GM13976 (cell line): Measurements from ENCODE around the gene PRM3.

Source experiments
- DNase-seq: peaks from one replicate; pipeline ENCODE4 v3.0.0; 2012; ENCODE audit warnings: low spot score
- in situ Hi-C: fragments of 300-500 bp; cut with MboI; formaldehyde crosslinking; loops from one replicate; pipeline ENCODE4 v1.12.0; 2022; ENCODE audit warnings: low sequenced_read_pairs, mixed read lengths, inconsistent platforms; ENCODE audit not compliant: unreplicated experiment
- TF ChIP-seq, protein P1 (sequence below): IDR thresholded peaks from 2 replicates; pipeline ENCODE4 v1.5.1; 2012; ENCODE audit warnings: borderline replicate concordance, mild to moderate bottlenecking; ENCODE audit not compliant: insufficient read depth; ENCODE audit errors: extremely low read depth, missing control alignments, control extremely low read depth

Gene PRM3

DNA sequence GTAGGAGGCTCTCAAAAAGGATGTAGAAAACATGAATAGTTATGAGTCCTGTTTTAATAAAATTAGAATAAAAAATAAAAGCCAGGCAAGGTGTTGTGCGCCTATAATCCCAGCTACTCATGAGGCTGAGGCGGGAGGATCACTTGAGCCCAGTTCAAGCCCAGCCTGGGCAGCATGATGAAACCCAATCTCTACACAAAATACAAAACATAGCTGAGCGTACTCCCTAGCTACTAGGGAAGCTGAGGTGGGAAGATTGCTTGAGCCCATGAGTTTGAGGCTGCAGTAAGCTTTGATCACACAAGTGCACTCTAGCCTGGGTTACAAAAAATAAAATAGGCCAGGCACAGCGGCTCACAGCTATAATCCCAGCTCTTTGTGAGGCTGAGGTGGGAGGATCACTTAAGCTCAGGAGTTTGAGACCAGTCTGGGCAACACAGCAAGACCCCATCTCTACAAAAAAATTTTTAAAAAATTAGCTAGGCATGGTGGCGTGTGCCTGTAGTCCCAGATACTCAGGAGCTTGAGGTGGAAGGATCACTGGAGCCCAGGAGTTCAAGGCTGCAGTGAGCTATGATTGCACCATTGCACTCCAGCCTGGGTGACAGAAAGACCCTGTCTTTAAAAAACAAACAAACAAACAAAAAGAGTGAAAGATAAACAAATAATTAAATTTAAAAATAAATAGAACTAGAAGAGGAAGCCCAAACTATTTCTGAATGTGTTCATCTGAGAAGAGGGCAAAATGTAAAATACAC, 24.9 kb upstream of the PRM3 start:
- in situ Hi-C loops = no loop called here
- DNase-seq = no peak
- TF ChIP-seq, protein P1, sequence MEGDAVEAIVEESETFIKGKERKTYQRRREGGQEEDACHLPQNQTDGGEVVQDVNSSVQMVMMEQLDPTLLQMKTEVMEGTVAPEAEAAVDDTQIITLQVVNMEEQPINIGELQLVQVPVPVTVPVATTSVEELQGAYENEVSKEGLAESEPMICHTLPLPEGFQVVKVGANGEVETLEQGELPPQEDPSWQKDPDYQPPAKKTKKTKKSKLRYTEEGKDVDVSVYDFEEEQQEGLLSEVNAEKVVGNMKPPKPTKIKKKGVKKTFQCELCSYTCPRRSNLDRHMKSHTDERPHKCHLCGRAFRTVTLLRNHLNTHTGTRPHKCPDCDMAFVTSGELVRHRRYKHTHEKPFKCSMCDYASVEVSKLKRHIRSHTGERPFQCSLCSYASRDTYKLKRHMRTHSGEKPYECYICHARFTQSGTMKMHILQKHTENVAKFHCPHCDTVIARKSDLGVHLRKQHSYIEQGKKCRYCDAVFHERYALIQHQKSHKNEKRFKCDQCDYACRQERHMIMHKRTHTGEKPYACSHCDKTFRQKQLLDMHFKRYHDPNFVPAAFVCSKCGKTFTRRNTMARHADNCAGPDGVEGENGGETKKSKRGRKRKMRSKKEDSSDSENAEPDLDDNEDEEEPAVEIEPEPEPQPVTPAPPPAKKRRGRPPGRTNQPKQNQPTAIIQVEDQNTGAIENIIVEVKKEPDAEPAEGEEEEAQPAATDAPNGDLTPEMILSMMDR = no peak

GRCh38 chr16:11297492-11298142, 24.2 kb upstream of the PRM3 start:
- in situ Hi-C loops = no loop called here
- TF ChIP-seq, protein P1 = no peak
- peak; percentile 75 for DNase-seq

DNA sequence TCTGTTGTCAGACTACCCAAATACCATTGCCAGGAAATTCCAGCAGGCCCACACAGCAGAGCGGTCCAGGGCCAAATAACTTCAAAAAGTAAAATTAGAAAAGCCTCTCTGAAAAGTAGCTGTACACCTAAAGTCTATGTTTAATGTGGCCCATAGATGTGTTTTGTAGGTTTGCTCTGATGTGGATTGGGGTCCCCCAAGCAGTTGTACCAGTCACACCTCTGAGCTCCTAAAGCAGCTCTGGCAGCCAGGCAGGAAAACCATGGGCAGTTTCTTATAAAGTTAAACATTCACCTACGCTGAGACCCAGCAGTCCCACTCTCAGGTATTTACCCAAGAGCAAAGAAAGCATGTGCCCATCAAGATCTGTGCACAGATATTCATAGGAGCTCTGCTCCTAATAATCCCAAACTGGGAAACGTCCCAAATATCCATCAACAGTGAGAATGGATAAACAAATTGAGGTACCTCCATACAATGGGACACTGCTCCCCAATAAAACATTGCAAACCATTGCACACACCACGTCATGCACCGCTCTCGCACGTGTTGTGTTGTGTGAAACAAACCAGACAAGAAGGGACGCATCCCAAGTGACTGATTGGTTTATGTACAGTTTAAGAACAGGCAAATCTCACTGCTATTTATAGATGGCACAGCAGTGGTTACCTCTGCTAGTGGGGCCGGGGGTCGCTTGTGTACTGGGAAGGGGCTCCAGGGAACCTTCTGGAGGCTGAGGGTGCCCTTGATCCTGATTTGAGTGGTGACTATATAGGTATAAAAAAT, 23.5 kb upstream of the PRM3 start:
- no peak for DNase-seq
- TF ChIP-seq, protein P1 = no peak
- in situ Hi-C loops = no loop called here

DNA sequence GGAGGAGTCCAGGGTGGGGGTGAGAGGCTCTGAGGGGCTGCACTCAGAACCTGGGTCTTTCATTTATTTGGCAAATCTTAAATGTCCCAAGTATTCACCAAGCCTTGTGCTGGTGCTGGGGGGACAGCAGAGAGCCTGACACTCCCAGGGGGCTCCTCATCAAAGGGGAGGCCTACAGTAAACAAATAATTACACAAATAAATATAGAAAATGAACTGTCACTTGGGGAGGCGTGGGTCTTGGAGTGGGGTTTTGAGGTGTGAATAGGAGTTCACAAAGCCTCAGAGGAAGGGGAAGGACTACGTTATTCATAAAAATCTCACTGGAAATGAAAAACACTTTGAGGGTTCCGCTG, 22.9 kb upstream of the PRM3 start:
- in situ Hi-C loops = no loop called here
- TF ChIP-seq, protein P1 = no peak
- no peak for DNase-seq

- in situ Hi-C loops = no loop called here
- TF ChIP-seq, protein P1 = no peak
- no peak for DNase-seq
Measured at GRCh38 chr16:11295672-11296071, 22.2 kb upstream of the PRM3 start.

DNA sequence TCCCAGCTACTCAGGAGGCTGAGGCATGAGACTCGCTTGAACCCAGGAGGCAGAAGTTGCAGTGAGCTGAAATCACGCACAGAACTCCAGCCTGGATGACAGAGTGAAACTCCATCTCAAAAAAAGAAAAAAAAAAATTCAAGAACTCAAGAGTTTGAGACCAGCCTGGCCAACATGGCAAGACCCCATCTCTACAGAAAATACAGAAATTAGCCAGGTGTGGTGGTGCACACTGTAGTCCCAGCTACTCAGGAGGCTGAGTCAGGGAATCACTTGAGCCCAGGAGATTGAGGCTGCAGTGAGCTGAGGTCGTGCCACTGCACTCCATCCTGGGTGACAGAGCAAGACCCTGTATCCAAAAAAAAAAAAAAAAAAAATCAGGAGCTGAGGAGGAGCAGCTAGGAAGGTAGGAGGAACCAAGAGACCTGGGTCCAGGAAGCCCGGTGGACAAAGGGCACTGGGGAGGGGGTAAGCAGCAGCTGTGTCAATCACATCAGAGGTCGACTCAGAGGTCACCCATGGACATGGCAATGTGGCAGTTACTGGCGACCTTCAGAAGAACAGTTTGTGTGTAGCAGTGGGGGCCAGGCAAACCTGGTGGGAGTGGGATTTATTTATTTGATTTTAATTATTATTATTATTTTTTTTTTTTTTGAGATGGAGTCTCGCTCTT, 18.8 kb upstream of the PRM3 start:
- TF ChIP-seq, protein P1 = no peak
- in situ Hi-C loops = no loop called here
- DNase-seq = no peak
